PC-9 (cell line): Measurements from ENCODE around the gene KRT3.

Experiments
- EZH2 ChIP-seq: fragments of 200-600 bp; sonication (generic); IDR thresholded peaks from 2 replicates; pipeline ENCODE4 v1.8.0; 2017; ENCODE audit warnings: antibody characterized with exemption, low read depth
- TF ChIP-seq, protein P1 (sequence below): fragments of 200-600 bp; sonication (generic); conservative IDR thresholded peaks from 2 replicates; pipeline ENCODE4 v1.6.1; 2017; ENCODE audit warnings: mixed run types, antibody characterized with exemption, mild to moderate bottlenecking, moderate library complexity

DNA sequence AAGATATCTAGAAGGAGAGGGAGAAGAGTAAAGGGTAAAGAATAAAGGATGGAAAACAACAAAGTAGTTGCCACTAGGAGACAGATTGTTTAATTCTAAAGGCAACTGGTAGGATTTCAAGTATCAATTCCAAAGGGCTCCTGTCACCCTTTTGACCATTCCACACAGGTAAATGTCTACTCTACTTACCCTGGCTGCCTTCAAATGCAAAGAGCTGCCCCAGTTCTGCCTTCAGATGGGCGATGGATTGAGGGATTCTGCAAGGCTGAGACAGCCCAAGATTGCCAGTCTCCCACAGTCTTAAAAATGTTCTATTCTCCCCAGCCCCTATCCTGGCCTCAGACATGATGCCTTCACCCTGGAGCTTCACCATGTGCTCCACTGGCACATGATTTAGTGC, 30.2 kb downstream of the KRT3 start:
- TF ChIP-seq, protein P1, sequence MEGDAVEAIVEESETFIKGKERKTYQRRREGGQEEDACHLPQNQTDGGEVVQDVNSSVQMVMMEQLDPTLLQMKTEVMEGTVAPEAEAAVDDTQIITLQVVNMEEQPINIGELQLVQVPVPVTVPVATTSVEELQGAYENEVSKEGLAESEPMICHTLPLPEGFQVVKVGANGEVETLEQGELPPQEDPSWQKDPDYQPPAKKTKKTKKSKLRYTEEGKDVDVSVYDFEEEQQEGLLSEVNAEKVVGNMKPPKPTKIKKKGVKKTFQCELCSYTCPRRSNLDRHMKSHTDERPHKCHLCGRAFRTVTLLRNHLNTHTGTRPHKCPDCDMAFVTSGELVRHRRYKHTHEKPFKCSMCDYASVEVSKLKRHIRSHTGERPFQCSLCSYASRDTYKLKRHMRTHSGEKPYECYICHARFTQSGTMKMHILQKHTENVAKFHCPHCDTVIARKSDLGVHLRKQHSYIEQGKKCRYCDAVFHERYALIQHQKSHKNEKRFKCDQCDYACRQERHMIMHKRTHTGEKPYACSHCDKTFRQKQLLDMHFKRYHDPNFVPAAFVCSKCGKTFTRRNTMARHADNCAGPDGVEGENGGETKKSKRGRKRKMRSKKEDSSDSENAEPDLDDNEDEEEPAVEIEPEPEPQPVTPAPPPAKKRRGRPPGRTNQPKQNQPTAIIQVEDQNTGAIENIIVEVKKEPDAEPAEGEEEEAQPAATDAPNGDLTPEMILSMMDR: no peak
- no peak for TF ChIP-seq EZH2
